Measurements from ENCODE around the gene SNX27. TPM values are rescaled to one million over a fixed set of nuclear protein-coding genes. Genes with fewer than 3 reads are reported as not detected.

SNX27 gene
- total RNA-seq (10 to 100 TPM; 13.2 to 13.3 TPM), total RNA-seq (19.4 to 115 (median 77.9) reads per million in 172 experiments)
- 16.6 TPM for polyA plus RNA-seq (2013, experiment 1 of 2)
- 16.8 TPM for polyA plus RNA-seq (2013, experiment 2 of 2)

DNA sequence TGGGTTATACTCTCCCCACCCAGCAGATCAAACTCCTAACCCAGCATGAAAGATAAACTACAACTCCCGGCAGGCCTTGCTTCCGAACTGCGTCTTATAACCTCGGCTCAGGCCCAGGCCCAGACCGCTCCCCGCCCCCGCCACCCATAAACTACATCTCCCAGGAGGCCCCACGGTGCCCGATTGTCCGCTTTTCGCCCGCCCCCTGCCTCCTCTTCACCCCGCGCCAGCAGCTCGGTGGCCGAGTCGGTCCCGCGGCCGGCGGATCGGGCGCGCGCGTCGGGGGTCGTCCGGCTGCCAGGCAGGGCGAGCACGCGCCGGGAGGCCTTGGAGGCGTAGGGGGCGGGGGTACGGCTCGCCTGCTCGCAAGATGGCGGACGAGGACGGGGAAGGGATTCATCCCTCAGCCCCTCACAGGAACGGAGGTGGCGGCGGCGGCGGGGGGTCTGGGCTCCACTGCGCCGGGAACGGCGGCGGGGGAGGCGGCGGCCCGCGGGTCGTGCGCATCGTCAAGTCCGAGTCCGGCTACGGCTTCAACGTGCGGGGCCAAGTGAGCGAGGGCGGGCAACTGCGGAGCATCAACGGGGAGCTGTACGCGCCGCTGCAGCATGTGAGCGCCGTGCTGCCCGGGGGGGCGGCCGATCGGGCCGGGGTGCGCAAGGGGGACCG is at the start of gene SNX27:
TSS of gene SNX27 (plus strand) at position 219 of the 669 bp plus-strand sequence. CDS start at position 371, 152 bp downstream.
- Histone ChIP-seq H3K4me1 (ENCODE audit: insufficient read depth, low read length) (peaks cover 19% of the 10 kb centered on the region), H3K27ac (ENCODE audit: low read depth in 1 of 2, low read length in 2 of 2) (peak within 1 kb of the TSS; percentile 48 to 81), H3K27me3 (ENCODE audit: control insufficient read depth in 1 of 2, insufficient read depth in 2 of 2, low read length in 2 of 2) (no peaks in the 10 kb centered on the region), H3K36me3 (ENCODE audit: insufficient read depth, low read length) (peaks cover 4% of the 10 kb centered on the region), H3K4me3 (ENCODE audit: low read length) (peak within 1 kb of the TSS; percentile 64), H3K9me3 (ENCODE audit: control insufficient read depth in 1 of 2, insufficient read depth in 1 of 2, low read length in 2 of 2) (no peaks in the 10 kb centered on the region)
- H3K4me1 Mint-ChIP-seq (ENCODE audit: low read depth), result peaks cover 50% of the 10 kb centered on the region
- H3K27ac Mint-ChIP-seq, result peak within 1 kb of the TSS; percentile 90
- peaks cover 12% of the 10 kb centered on the region for H3K27me3 Mint-ChIP-seq
- H3K9me3 Mint-ChIP-seq, result no peaks in the 10 kb centered on the region
- peak within 1 kb of the TSS; percentile 99 for H3K4me3 Mint-ChIP-seq
- peaks cover 20% of the 10 kb centered on the region for H3K36me3 Mint-ChIP-seq (ENCODE audit: low read depth)
- ChIA-PET POLR2A (interaction anchor here (0.6 to 1.4 kb wide), 10 partner anchors 9 to 424 kb away, joined by 3 to 5 read pairs (median 3); partner anchors contain the start of gene TDRKH), CTCF (interaction anchor here (1.0 kb wide), 1 partner anchor 18 kb away, joined by 4 read pairs; no protein-coding TSS in a partner anchor)
- ATAC-seq (ENCODE audit: poor library complexity) (peak; percentile 91), DNase-seq (peak; percentile 71 to 95 (median 84))
- intact Hi-C loops (cut with DNase I, micrococcal nuclease), result loop anchor here in 1 of 2 experiments (2.0 kb wide), 1 partner anchor 153 kb away; the partner anchor contains the start of gene POGZ
- TF ChIP-seq, protein P1, sequence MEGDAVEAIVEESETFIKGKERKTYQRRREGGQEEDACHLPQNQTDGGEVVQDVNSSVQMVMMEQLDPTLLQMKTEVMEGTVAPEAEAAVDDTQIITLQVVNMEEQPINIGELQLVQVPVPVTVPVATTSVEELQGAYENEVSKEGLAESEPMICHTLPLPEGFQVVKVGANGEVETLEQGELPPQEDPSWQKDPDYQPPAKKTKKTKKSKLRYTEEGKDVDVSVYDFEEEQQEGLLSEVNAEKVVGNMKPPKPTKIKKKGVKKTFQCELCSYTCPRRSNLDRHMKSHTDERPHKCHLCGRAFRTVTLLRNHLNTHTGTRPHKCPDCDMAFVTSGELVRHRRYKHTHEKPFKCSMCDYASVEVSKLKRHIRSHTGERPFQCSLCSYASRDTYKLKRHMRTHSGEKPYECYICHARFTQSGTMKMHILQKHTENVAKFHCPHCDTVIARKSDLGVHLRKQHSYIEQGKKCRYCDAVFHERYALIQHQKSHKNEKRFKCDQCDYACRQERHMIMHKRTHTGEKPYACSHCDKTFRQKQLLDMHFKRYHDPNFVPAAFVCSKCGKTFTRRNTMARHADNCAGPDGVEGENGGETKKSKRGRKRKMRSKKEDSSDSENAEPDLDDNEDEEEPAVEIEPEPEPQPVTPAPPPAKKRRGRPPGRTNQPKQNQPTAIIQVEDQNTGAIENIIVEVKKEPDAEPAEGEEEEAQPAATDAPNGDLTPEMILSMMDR (IDR thresholded peaks at IDR 0.05), result no peak

DNA sequence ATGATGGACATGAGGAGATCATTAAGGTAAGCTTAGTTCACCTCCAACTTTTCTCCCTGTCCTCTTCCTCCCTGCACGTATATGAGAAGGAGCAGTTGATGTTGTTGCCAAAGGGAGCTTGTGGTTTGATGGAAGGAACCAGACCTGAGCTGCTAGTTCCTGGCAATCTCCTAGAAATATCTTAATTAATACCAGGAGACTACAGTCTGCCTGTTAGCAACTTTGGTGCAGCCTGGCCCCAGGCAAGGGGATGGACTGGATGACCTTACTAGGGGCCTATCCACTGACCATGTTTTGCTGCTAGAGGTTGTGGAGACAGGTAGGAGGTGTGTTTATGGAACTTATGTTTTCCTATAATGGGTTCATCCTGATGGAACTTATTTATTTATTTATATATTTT is 49.2 kb upstream of the SNX27 start:
- ChIA-PET CTCF (no interaction called here), POLR2A (no interaction called here)
- no peak for DNase-seq
- H3K27me3 ChIP-seq (ENCODE audit: control insufficient read depth in 1 of 2, insufficient read depth in 2 of 2, low read length in 2 of 2), result peaks cover 0 to under 1% of the 10 kb centered on the region in 2 experiments
- no peaks in the 10 kb centered on the region for H3K9me3 ChIP-seq (ENCODE audit: control insufficient read depth in 1 of 2, insufficient read depth in 1 of 2, low read length in 2 of 2)
- intact Hi-C loops (cut with DNase I, micrococcal nuclease), result no loop called here
- peaks cover 20% of the 10 kb centered on the region for H3K36me3 Mint-ChIP-seq (ENCODE audit: low read depth)
- H3K36me3 ChIP-seq (ENCODE audit: insufficient read depth, low read length), result no peaks in the 10 kb centered on the region
- no peaks in the 10 kb centered on the region for H3K9me3 Mint-ChIP-seq
- no peak overlapping the region for H3K27ac Mint-ChIP-seq
- no peaks in the 10 kb centered on the region for H3K27me3 Mint-ChIP-seq
- TF ChIP-seq, protein P1 (IDR thresholded peaks at IDR 0.05), result no peak
- H3K4me1 Mint-ChIP-seq (ENCODE audit: low read depth), result no peaks in the 10 kb centered on the region
- no peak overlapping the region for H3K4me3 Mint-ChIP-seq
- no peak overlapping the region for H3K4me3 ChIP-seq (ENCODE audit: low read length)
- no peaks in the 10 kb centered on the region for H3K4me1 ChIP-seq (ENCODE audit: insufficient read depth, low read length)
- ATAC-seq (ENCODE audit: poor library complexity), result no peak
- no peak overlapping the region for H3K27ac ChIP-seq (ENCODE audit: low read depth in 1 of 2, low read length in 2 of 2)

DNA sequence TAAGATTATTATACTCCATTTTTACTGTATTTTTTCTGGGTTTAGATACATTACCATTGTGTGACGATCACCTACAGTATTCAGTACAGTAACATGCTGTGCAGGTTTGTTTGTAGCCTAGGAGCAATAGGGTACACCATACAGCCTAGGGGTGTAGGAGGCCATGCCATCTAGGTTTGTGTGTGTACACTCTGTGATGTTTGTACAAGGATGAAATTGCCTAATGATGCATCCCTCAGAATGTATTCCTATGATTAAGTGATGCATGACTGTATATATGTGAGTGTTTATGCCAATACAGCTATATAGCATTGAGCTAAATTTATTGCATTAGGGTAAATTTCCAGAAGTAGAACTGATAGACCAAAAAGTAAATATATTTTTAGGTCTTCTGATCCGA is 48.5 kb upstream of the SNX27 start:
- H3K9me3 ChIP-seq (ENCODE audit: control insufficient read depth in 1 of 2, insufficient read depth in 1 of 2, low read length in 2 of 2), result no peaks in the 10 kb centered on the region
- H3K36me3 ChIP-seq (ENCODE audit: insufficient read depth, low read length), result no peaks in the 10 kb centered on the region
- intact Hi-C loops (cut with DNase I, micrococcal nuclease), result no loop called here
- no peaks in the 10 kb centered on the region for H3K27me3 ChIP-seq (ENCODE audit: control insufficient read depth in 1 of 2, insufficient read depth in 2 of 2, low read length in 2 of 2)
- Mint-ChIP-seq H3K4me1 (ENCODE audit: low read depth) (peaks cover 1% of the 10 kb centered on the region), H3K4me3 (no peak overlapping the region), H3K27me3 (no peaks in the 10 kb centered on the region), H3K27ac (no peak overlapping the region), H3K36me3 (ENCODE audit: low read depth) (peaks cover 20% of the 10 kb centered on the region), H3K9me3 (no peaks in the 10 kb centered on the region)
- DNase-seq, result no peak
- H3K4me1 ChIP-seq (ENCODE audit: insufficient read depth, low read length), result no peaks in the 10 kb centered on the region
- no peak for ATAC-seq (ENCODE audit: poor library complexity)
- POLR2A ChIA-PET, result no interaction called here
- no peak overlapping the region for H3K4me3 ChIP-seq (ENCODE audit: low read length)
- TF ChIP-seq, protein P1 (IDR thresholded peaks at IDR 0.05), result no peak
- H3K27ac ChIP-seq (ENCODE audit: low read depth in 1 of 2, low read length in 2 of 2), result no peak overlapping the region
- CTCF ChIA-PET, result no interaction called here

Measured in CD4-positive, alpha-beta T cell (primary cell).